Testis (tissue), 3 donors: ENCODE results near the gene TBKBP1. TPM values are rescaled to one million over a fixed set of nuclear protein-coding genes. Genes with fewer than 3 reads are reported as not detected.

Experiments
- DNase-seq: peaks from one replicate; pipeline ENCODE4 v3.0.0-alpha.2; 2019
- H3K27ac ChIP-seq, 2 donors: fragments of 200-600 bp; sonication (generic); one replicate each; pipeline ENCODE4 v1.5.1; 2019
- H3K27me3 ChIP-seq: fragments of 200-600 bp; sonication (generic); one replicate; pipeline ENCODE4 v1.5.1; 2019
- H3K36me3 ChIP-seq: fragments of 200-600 bp; sonication (generic); one replicate; pipeline ENCODE4 v1.5.1; 2017; ENCODE audit warnings: low read depth; ENCODE audit errors: missing control alignments
- H3K4me1 ChIP-seq: fragments of 200-600 bp; sonication (generic); one replicate; pipeline ENCODE4 v1.5.1; 2019
- H3K4me3 ChIP-seq, 2 donors: fragments of 200-600 bp; sonication (generic); one replicate each; pipeline ENCODE4 v1.5.1; 2017 to 2019
- H3K9me3 ChIP-seq: fragments of 200-600 bp; sonication (generic); one replicate; pipeline ENCODE4 v1.5.1; 2017
- POLR2A ChIP-seq: fragments of 450-650 bp; IDR thresholded peaks from one replicate; pipeline ENCODE4 v1.6.1; 2017; ENCODE audit warnings: antibody characterized with exemption, mild to moderate bottlenecking, moderate library complexity
- WGBS, 2 donors: methylation state at CpG; one replicate each; pipeline ENCODE4 v1.1.5; 2018; 5-methylcytosine and 5-hydroxymethylcytosine counted together
- intact Hi-C: fragments of 100-400 bp; cut with DNase I; formaldehyde crosslinking; loops from one replicate; pipeline ENCODE4 v1.15.1; 2023; ENCODE audit warnings: low total_unique reads
- polyA plus RNA-seq: library from polyadenylated mRNA; stranded (reverse); fragments of 350-450 nt; fragmentation: Illumina TruSeq; extraction: RNeasy Lipid Tissue Mini Kit (QIAGEN cat#74804); gene quantifications from one replicate; pipeline ENCODE4 v1.2.3, GENCODE V29; 2014; ENCODE audit warnings: low read depth, low replicate concordance; ENCODE audit not compliant: insufficient read depth
- total RNA-seq, 2 donors: library from RNA; depleted of rRNA; stranded (reverse); fragments of >200 nt; gene quantifications; one replicate each; pipeline ENCODE4 v1.2.3, GENCODE V29; 2016
- TF ChIP-seq, protein P1 (sequence below), 3 experiments: fragments of 450-650 bp in 2 of 3; fragments of 200-600 bp in 1 of 3; sonication (generic) in 1 of 3; IDR thresholded peaks; one replicate each; pipeline ENCODE4 v1.5.1; 2016 to 2019; ENCODE audit warnings: antibody characterized with exemption in 3 of 3, mild to moderate bottlenecking in 2 of 3, moderate library complexity in 1 of 3

Gene TBKBP1
- total and polyA plus RNA-seq, 3 donors from 2014 or later: 21.9 to 23.3 (median 23.3) TPM

DNA sequence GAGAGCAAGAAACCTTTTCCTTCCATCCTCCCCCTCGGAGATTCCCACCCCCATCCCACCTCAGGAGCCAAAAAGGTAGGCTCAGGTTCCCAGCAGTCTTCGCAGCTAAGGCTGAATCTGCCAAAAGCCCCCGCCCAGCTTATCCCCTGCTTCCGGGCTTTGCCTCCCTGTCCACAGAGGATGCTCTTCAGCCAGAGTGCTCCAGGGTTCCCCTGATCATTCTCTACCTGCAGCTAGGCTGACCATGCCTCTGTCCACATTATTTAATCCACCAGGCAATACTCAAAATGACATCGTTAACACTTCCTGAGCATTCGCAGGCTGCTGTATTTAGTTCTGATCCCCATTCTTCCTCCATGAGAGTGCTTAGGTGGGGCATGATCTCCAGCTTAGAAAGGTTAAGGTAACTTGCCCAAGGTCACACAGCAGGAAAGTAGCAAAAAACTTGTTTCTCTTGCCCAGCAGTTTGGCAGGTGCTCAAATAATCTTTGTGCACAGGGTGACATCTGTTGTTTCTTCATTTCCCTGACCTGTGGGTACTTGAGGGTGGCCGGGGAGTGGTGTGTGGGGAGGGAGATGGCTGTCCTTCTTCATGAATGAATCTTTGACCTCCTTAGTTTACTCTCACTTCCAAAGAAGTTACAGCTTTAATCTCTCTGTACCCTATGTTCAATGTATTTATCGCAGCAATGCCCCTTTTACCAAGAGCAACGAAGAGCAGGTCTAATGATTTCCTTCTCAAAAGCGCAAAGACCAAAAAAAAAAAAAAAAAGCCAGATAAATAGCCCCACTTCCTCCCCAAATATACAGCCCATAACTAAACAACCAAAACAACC is 848 bp upstream of the TBKBP1 start:
- no peak for DNase-seq
- TF ChIP-seq POLR2A: no peak
- TF ChIP-seq, protein P1, sequence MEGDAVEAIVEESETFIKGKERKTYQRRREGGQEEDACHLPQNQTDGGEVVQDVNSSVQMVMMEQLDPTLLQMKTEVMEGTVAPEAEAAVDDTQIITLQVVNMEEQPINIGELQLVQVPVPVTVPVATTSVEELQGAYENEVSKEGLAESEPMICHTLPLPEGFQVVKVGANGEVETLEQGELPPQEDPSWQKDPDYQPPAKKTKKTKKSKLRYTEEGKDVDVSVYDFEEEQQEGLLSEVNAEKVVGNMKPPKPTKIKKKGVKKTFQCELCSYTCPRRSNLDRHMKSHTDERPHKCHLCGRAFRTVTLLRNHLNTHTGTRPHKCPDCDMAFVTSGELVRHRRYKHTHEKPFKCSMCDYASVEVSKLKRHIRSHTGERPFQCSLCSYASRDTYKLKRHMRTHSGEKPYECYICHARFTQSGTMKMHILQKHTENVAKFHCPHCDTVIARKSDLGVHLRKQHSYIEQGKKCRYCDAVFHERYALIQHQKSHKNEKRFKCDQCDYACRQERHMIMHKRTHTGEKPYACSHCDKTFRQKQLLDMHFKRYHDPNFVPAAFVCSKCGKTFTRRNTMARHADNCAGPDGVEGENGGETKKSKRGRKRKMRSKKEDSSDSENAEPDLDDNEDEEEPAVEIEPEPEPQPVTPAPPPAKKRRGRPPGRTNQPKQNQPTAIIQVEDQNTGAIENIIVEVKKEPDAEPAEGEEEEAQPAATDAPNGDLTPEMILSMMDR (IDR thresholded peaks at IDR 0.05): no peak
- peak overlapping the region in 1 of 2 donors; percentile 90 for H3K27ac ChIP-seq
- peaks cover 14% of the 10 kb centered on the region for H3K4me1 ChIP-seq
- H3K4me3 ChIP-seq: peak overlapping the region; percentile 75 to 95
- no peaks in the 10 kb centered on the region for H3K36me3 ChIP-seq
- intact Hi-C loops: no loop called here
- no peaks in the 10 kb centered on the region for H3K9me3 ChIP-seq
- WGBS, 2 donors: 22 to 25% methylated on average over 10 of the region's 10 CpGs
- no peaks in the 10 kb centered on the region for H3K27me3 ChIP-seq

- Histone ChIP-seq H3K4me3 (peak overlapping the region; percentile 75 to 95), H3K9me3 (no peaks in the 10 kb centered on the region), H3K27me3 (no peaks in the 10 kb centered on the region), H3K4me1 (peaks cover 13% of the 10 kb centered on the region), H3K27ac (peak overlapping the region; percentile 69 to 90), H3K36me3 (no peaks in the 10 kb centered on the region)
- 3 to 10% methylated on average over 16 to 63 of the region's 65 CpGs for WGBS, 2 donors
- intact Hi-C loops: no loop called here
- no peak for TF ChIP-seq POLR2A
- TF ChIP-seq, protein P1 (IDR thresholded peaks at IDR 0.05): no peak
- DNase-seq: peak; percentile 64
These were observed 844 bp downstream of the TBKBP1 start for GRCh38 chr17:47694581-47695428.

DNA sequence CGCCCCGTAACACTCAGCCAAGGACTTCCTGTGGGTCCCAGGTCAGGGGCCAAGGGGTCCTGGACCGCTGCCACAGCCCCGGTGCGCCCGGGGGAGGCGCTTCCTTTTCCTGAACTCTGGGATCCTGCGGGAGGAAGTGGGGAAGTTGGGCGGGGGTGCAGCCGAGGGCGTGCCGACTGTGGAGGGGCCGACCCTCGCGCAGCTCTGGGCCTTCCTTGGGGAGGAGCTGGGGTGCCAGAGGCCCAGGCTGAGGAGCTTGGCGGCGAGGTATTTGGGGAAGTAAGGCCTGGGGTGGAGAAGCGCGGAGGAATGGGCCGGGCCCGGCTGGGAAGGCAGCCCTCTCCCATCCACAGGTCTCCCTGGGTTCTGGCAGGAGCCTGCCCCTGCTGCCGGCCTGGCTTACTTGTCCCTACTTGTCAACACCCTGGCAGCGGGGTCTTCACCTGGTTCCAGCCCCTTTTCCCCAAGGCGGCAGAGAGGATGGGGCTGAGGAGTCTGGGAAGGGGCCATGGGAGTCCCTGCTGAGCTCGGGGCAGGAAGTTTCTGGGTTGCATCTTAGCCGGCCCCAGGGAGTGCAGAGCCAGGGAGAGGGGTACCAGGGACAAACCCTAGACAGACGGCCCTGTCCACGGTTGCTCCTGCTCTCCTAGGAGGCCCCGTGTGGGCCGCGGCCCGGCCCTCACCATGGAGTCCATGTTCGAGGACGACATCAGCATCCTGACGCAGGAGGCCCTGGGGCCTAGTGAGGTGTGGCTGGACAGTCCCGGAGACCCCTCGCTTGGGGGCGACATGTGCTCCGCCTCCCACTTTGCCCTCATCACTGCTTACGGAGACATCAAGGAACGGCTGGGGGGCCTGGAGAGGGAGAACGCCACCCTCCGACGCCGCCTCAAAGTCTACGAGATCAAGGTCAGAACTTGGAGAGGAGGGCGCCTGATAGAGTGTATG is 1.7 kb downstream of the TBKBP1 start:
- TF ChIP-seq, protein P1 (IDR thresholded peaks at IDR 0.05): no peak
- no peak for TF ChIP-seq POLR2A
- 40 to 43% methylated on average over 16 to 44 of the region's 47 CpGs for WGBS, 2 donors
- no peak for DNase-seq
- intact Hi-C loops: no loop called here
- Histone ChIP-seq H3K36me3 (no peaks in the 10 kb centered on the region), H3K27me3 (no peaks in the 10 kb centered on the region), H3K9me3 (no peaks in the 10 kb centered on the region), H3K27ac (peak overlapping the region; percentile 29 to 90), H3K4me1 (peaks cover 13% of the 10 kb centered on the region), H3K4me3 (peak overlapping the region; percentile 75 to 95)

DNA sequence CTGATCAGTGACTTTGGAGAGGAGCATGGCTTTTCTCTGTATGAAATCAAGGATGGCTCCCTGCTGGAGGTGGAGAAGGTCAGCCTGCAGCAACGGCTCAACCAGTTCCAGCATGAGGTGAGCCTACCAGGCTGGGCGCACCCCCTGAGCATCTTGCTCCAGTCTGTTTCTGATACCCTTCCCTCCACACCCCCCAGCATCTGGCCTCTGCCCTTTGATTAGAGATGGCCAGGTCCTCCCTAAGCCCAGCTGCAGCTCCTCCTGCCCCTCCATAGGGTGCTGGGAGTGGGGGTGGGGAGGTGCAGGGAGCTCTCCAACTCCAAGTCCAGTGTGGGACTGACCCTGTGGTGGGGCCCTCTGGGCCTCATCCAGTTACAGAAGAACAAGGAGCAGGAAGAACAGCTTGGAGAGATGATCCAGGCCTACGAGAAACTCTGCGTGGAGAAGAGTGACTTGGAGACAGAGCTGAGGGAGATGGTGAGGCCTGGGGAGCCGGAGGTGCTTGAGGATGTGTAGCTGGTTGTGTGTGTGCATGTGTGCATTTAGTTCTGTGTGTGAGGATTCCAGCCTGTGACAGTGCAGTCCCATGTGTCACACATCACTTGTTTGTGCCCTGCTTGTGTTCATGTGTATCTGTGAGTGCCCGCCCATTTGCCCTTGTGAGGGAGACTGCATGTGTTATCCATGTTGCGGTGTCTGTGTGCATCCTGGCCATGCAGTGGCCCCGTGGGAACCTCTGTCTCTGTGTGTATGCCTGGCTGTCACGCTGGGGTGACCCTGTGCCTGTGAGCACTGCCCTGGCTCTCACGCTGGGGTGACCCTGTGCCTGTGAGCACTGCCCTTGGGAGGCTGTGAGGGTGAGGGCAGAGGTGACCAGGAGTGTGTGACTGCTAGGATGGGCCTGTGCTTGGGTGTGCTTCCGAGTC is 3.0 kb downstream of the TBKBP1 start:
- Histone ChIP-seq H3K4me3 (no peak overlapping the region), H3K4me1 (peaks cover 13% of the 10 kb centered on the region), H3K36me3 (no peaks in the 10 kb centered on the region), H3K9me3 (no peaks in the 10 kb centered on the region), H3K27me3 (no peaks in the 10 kb centered on the region), H3K27ac (no peak overlapping the region)
- intact Hi-C loops: no loop called here
- TF ChIP-seq POLR2A: no peak
- TF ChIP-seq, protein P1 (IDR thresholded peaks at IDR 0.05): no peak
- 70 to 74% methylated on average over 7 to 11 of the region's 11 CpGs for WGBS, 2 donors
- DNase-seq: no peak
